Measurements from ENCODE around the gene OSER1. TPM values are rescaled to one million over a fixed set of nuclear protein-coding genes. Genes with fewer than 3 reads are reported as not detected.
A peak's percentile ranks its signal among the peaks of the same experiment; 100 is the strongest.

OSER1 gene
- total RNA-seq, 1 donor from 2014 or later: 31.3 TPM

GRCh38 chr20:44182863-44183262, 27.7 kb downstream of the OSER1 start:
- peak overlapping the region; percentile 76 to 92 (median 90) for H3K4me3 ChIP-seq (ENCODE audit: low read length in 3 of 3)
- H3K4me1 ChIP-seq (ENCODE audit: control insufficient read depth in 3 of 3, insufficient read depth in 3 of 3, low read length in 3 of 3): peaks cover 46 to 56% (median 56%) of the 10 kb centered on the region in 3 donors

DNA sequence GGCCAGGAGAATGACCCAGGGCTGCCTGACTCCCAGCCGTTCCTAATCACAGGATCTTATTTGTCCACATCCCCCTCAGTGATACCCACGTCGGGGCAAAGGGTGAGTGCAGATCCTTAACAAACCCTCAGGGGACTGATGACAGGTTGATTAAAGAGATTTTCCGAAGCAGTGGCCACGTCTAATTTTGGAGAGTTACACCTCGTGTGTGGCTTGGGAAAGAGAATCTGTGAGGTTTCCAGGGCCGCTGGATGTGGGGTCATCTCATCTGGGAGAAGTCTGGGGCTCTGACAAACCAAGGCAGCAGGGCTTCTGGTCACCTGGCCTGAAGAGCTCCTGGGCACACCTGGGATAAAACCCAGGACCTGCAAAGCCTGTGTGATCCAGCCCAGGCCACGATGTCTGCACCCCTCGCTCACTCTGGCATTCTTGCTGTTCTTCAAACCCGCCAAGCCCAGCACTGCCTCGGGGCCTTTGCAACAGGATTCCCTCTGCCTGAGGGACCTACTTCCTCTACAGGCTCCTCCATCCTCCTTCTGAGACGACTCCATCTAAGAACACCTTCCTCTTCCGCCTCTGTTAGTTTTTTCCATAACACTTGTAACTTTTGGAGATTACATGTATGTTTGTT, 28.3 kb downstream of the OSER1 start:
- H3K36me3 ChIP-seq (ENCODE audit: control insufficient read depth in 3 of 3, insufficient read depth in 3 of 3, low read length in 3 of 3): peaks cover 6 to 10% (median 6%) of the 10 kb centered on the region in 3 donors
- H3K9ac ChIP-seq (ENCODE audit: low read depth in 1 of 3, low read length in 3 of 3): peak overlapping the region; percentile 69 to 99 (median 96)
- H3K27me3 ChIP-seq (ENCODE audit: control insufficient read depth in 3 of 3, insufficient read depth in 3 of 3, low read length in 3 of 3): peaks cover 0 to 3% (median 0%) of the 10 kb centered on the region in 3 donors
- H3K27ac ChIP-seq (ENCODE audit: low read depth, low read length): peak overlapping the region; percentile 98
- peaks cover 46 to 56% (median 56%) of the 10 kb centered on the region in 3 donors for H3K4me1 ChIP-seq (ENCODE audit: control insufficient read depth in 3 of 3, insufficient read depth in 3 of 3, low read length in 3 of 3)
- H3K4me3 ChIP-seq (ENCODE audit: low read length in 3 of 3): peak overlapping the region; percentile 76 to 92 (median 90)
- no peaks in the 10 kb centered on the region for H3K9me3 ChIP-seq (ENCODE audit: control insufficient read depth in 3 of 3, low read length in 3 of 3)

More at GRCh38 chr20:44182863-44183262, 27.7 kb downstream of the OSER1 start:
- H3K27ac ChIP-seq (ENCODE audit: low read depth, low read length): peak overlapping the region; percentile 98
- peaks cover 0 to 3% (median 0%) of the 10 kb centered on the region in 3 donors for H3K27me3 ChIP-seq (ENCODE audit: control insufficient read depth in 3 of 3, insufficient read depth in 3 of 3, low read length in 3 of 3)
- H3K36me3 ChIP-seq (ENCODE audit: control insufficient read depth in 3 of 3, insufficient read depth in 3 of 3, low read length in 3 of 3): peaks cover 6 to 10% (median 6%) of the 10 kb centered on the region in 3 donors
- H3K9me3 ChIP-seq (ENCODE audit: control insufficient read depth in 3 of 3, low read length in 3 of 3): no peaks in the 10 kb centered on the region
- peak overlapping the region; percentile 69 to 99 (median 96) for H3K9ac ChIP-seq (ENCODE audit: low read depth in 1 of 3, low read length in 3 of 3)

DNA sequence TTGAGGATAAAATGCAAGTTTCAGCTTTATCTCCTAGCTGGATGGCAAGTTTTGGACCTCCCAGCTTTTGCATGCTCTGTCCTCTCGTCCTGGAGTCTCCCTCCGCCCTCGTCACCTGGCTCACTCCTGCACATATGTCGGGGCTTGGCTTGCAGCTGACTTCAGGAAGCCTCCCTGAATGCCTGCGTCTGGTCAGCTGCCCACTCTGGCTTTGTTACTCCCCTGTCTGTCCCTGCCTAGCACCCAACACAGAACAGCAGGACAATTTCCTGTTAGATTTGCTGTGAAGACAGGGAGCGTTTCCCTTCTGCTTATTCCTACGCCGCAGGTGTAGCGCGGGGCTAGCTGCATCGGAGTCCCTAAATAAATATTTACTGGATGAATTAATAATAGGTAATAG, 29.0 kb downstream of the OSER1 start:
- Histone ChIP-seq H3K27me3 (ENCODE audit: control insufficient read depth in 3 of 3, insufficient read depth in 3 of 3, low read length in 3 of 3) (peaks cover 0 to 3% (median 0%) of the 10 kb centered on the region in 3 donors), H3K4me3 (ENCODE audit: low read length in 3 of 3) (peak overlapping the region; percentile 38 to 92 (median 90)), H3K4me1 (ENCODE audit: control insufficient read depth in 3 of 3, insufficient read depth in 3 of 3, low read length in 3 of 3) (peaks cover 51 to 60% (median 60%) of the 10 kb centered on the region in 3 donors), H3K9ac (ENCODE audit: low read depth in 1 of 3, low read length in 3 of 3) (peak overlapping the region; percentile 81 to 99 (median 96)), H3K9me3 (ENCODE audit: control insufficient read depth in 3 of 3, low read length in 3 of 3) (no peaks in the 10 kb centered on the region), H3K36me3 (ENCODE audit: control insufficient read depth in 3 of 3, insufficient read depth in 3 of 3, low read length in 3 of 3) (peaks cover 6 to 10% (median 6%) of the 10 kb centered on the region in 3 donors), H3K27ac (ENCODE audit: low read depth, low read length) (peak overlapping the region; percentile 98)

DNA sequence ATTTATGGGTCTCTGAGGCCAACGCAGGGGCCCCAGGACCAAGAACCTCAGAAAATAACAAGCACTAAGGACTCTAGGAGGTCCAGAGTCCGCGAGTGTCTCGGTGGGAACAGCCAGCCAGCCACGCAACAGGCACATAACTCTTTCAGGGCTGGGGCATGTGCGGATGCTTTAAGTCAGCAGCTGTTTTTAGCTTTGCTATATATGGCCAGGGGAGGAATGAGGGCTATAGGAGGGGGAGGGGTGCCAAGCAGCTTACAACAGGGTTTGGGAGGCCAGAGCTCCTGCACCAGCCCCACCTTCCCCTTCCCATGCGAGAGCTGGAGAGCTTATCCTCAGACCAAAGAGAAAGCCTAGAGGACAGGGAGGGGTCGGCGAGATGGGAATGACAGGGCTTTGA, 29.8 kb downstream of the OSER1 start:
- Histone ChIP-seq H3K4me3 (ENCODE audit: low read length in 3 of 3) (peak overlapping the region; percentile 38 to 92 (median 90)), H3K9me3 (ENCODE audit: control insufficient read depth in 3 of 3, low read length in 3 of 3) (no peaks in the 10 kb centered on the region), H3K27me3 (ENCODE audit: control insufficient read depth in 3 of 3, insufficient read depth in 3 of 3, low read length in 3 of 3) (peaks cover 0 to 3% (median 0%) of the 10 kb centered on the region in 3 donors), H3K36me3 (ENCODE audit: control insufficient read depth in 3 of 3, insufficient read depth in 3 of 3, low read length in 3 of 3) (peaks cover 6 to 10% (median 6%) of the 10 kb centered on the region in 3 donors), H3K9ac (ENCODE audit: low read depth in 1 of 3, low read length in 3 of 3) (peak overlapping the region; percentile 81 to 99 (median 96)), H3K27ac (ENCODE audit: low read depth, low read length) (peak overlapping the region; percentile 98), H3K4me1 (ENCODE audit: control insufficient read depth in 3 of 3, insufficient read depth in 3 of 3, low read length in 3 of 3) (peaks cover 59 to 68% (median 63%) of the 10 kb centered on the region in 3 donors)

DNA sequence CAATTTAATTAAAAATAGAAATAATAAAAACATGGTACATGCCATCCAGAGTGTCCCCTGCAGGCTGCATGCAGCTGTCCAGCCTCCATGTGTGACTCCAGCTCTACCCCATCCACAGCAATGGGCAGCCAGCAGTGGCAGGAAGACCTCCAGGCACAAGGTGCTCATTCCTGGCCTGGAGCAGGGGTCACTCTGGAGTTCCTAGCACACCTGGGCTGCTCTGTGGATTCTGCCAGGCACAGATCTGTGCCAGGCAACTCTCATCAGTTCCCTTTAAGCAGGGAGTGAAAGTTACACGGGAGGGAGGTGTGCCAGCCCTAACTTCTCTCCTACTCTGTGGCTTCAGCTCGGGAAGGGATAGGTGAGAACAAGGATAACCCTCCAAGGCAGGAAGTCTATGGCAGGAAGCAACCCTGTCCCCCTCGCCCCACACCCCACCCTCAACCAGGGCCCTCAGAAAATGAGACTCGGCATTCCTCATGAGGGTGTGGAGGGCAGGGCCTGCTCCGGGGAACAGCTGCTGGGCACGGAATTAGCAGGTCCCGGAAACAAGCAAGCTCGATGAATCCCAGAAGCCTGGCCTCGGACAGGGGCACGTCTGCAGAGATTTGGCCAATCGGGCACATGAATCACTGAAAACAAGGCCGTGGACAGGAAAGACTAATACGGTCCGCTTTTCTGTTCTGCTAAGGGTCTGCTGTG, 33.6 kb downstream of the OSER1 start:
- Histone ChIP-seq H3K27ac (ENCODE audit: low read depth, low read length) (peak overlapping the region; percentile 98), H3K36me3 (ENCODE audit: control insufficient read depth in 3 of 3, insufficient read depth in 3 of 3, low read length in 3 of 3) (peaks cover 0 to 4% (median 0%) of the 10 kb centered on the region in 3 donors), H3K9ac (ENCODE audit: low read depth in 1 of 3, low read length in 3 of 3) (peak overlapping the region; percentile 80 to 83 (median 82)), H3K9me3 (ENCODE audit: control insufficient read depth in 3 of 3, low read length in 3 of 3) (no peaks in the 10 kb centered on the region), H3K4me3 (ENCODE audit: low read length in 3 of 3) (peak overlapping the region; percentile 23 to 67 (median 48)), H3K27me3 (ENCODE audit: control insufficient read depth in 3 of 3, insufficient read depth in 3 of 3, low read length in 3 of 3) (peaks cover 0 to 3% (median 0%) of the 10 kb centered on the region in 3 donors), H3K4me1 (ENCODE audit: control insufficient read depth in 3 of 3, insufficient read depth in 3 of 3, low read length in 3 of 3) (peaks cover 65 to 74% (median 73%) of the 10 kb centered on the region in 3 donors)

DNA sequence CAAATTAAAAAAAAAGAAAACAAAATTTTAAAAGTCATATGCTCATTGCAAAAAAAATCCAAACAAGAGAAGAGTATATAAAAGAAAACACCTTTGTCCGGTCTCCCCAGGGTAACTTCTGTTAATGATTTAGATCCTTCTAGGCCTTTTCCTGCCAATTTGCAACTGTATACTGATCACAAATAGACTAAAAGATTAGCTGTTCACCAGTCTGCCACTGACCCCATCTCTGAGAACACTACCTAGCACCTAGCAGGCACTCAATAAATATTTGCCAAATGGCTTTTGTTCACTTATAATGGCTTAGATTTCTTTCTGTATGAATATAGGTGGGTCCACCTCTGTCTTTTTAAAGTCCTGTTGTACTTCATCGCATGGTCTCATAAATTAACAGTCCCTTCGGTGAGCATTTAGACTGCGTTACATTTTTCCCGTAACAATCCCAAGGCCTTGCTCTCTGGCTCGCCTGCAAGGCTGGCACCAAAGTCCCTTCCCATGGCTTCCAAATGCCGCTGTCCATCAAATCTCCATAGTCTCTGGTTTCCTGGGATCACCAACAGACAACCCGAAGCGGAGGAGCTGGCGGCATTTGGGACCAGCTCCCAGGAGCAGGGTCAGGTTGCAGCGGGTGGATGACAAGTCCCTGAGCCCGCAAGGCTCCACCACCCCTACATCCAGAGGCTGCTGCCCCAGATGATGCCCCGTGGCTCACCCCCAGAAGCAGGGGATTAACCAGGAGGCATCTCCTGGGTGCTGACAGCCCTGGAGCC, 35.4 kb downstream of the OSER1 start:
- no peak overlapping the region for H3K4me3 ChIP-seq (ENCODE audit: low read length in 3 of 3)
- no peaks in the 10 kb centered on the region for H3K9me3 ChIP-seq (ENCODE audit: control insufficient read depth in 3 of 3, low read length in 3 of 3)
- peaks cover 0 to 4% (median under 1%) of the 10 kb centered on the region in 3 donors for H3K36me3 ChIP-seq (ENCODE audit: control insufficient read depth in 3 of 3, insufficient read depth in 3 of 3, low read length in 3 of 3)
- H3K27me3 ChIP-seq (ENCODE audit: control insufficient read depth in 3 of 3, insufficient read depth in 3 of 3, low read length in 3 of 3): no peaks in the 10 kb centered on the region
- H3K4me1 ChIP-seq (ENCODE audit: control insufficient read depth in 3 of 3, insufficient read depth in 3 of 3, low read length in 3 of 3): peaks cover 66 to 81% (median 74%) of the 10 kb centered on the region in 3 donors
- H3K9ac ChIP-seq (ENCODE audit: low read depth in 1 of 3, low read length in 3 of 3): peak overlapping the region; percentile 58 to 66 (median 66)
- H3K27ac ChIP-seq (ENCODE audit: low read depth, low read length): peak overlapping the region; percentile 98

DNA sequence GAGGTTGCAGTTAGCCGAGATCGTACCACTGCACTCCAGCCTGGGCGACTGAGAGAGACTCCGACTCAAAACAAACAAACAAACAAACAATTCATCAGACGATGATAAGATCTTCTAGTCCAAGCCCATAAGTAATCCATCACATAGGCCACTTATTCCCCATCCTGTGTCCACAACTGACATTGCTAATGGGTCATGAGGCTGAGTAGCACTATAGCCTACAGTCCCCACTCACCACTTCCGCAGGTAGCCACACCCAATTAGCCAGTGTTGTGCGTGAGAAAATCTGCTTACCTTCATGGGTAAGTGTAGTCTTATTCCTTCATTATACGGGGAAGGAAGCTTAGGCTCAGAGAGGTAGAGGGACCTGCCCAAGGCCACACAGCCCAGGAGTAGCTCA, 36.7 kb downstream of the OSER1 start:
- Histone ChIP-seq H3K27me3 (ENCODE audit: control insufficient read depth in 3 of 3, insufficient read depth in 3 of 3, low read length in 3 of 3) (no peaks in the 10 kb centered on the region), H3K9ac (ENCODE audit: low read depth in 1 of 3, low read length in 3 of 3) (peak overlapping the region in 1 of 3 donors; percentile 52), H3K4me3 (ENCODE audit: low read length in 3 of 3) (peak overlapping the region in 1 of 3 donors; percentile 24), H3K36me3 (ENCODE audit: control insufficient read depth in 3 of 3, insufficient read depth in 3 of 3, low read length in 3 of 3) (peaks cover 0 to 4% (median 3%) of the 10 kb centered on the region in 3 donors), H3K27ac (ENCODE audit: low read depth, low read length) (peak overlapping the region; percentile 98), H3K4me1 (ENCODE audit: control insufficient read depth in 3 of 3, insufficient read depth in 3 of 3, low read length in 3 of 3) (peaks cover 68 to 79% (median 78%) of the 10 kb centered on the region in 3 donors), H3K9me3 (ENCODE audit: control insufficient read depth in 3 of 3, low read length in 3 of 3) (no peaks in the 10 kb centered on the region)

GRCh38 chr20:44173116-44173515, 37.5 kb downstream of the OSER1 start:
- peaks cover 0 to 4% (median 3%) of the 10 kb centered on the region in 3 donors for H3K36me3 ChIP-seq (ENCODE audit: control insufficient read depth in 3 of 3, insufficient read depth in 3 of 3, low read length in 3 of 3)
- H3K9ac ChIP-seq (ENCODE audit: low read depth in 1 of 3, low read length in 3 of 3): no peak overlapping the region
- H3K4me1 ChIP-seq (ENCODE audit: control insufficient read depth in 3 of 3, insufficient read depth in 3 of 3, low read length in 3 of 3): peaks cover 68 to 81% (median 78%) of the 10 kb centered on the region in 3 donors

DNA sequence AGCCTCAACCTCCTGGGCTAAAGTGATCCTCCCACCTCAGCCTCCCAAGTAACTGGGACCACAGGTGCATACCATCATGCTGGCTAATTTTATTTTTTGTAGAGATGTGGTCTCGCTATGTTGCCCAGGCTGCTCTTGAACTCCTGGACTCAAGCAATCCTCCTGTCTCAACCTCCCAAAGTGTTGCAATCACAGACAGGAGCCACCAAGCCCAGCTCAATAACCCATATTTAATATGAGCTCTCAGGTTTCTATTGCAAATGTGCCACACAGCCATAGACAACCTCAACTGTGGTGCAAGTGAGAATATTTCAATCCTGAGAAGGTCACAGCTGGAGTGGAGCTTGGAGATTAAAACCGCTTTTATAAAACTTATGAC, 38.0 kb downstream of the OSER1 start:
- peak overlapping the region; percentile 66 for H3K27ac ChIP-seq (ENCODE audit: low read depth, low read length)
- no peak overlapping the region for H3K4me3 ChIP-seq (ENCODE audit: low read length in 3 of 3)
- peaks cover 67 to 80% (median 79%) of the 10 kb centered on the region in 3 donors for H3K4me1 ChIP-seq (ENCODE audit: control insufficient read depth in 3 of 3, insufficient read depth in 3 of 3, low read length in 3 of 3)
- H3K36me3 ChIP-seq (ENCODE audit: control insufficient read depth in 3 of 3, insufficient read depth in 3 of 3, low read length in 3 of 3): peaks cover 0 to 4% (median 3%) of the 10 kb centered on the region in 3 donors
- peaks cover 0 to 3% (median 0%) of the 10 kb centered on the region in 3 donors for H3K27me3 ChIP-seq (ENCODE audit: control insufficient read depth in 3 of 3, insufficient read depth in 3 of 3, low read length in 3 of 3)
- H3K9me3 ChIP-seq (ENCODE audit: control insufficient read depth in 3 of 3, low read length in 3 of 3): no peaks in the 10 kb centered on the region
- no peak overlapping the region for H3K9ac ChIP-seq (ENCODE audit: low read depth in 1 of 3, low read length in 3 of 3)

More at GRCh38 chr20:44173116-44173515, 37.5 kb downstream of the OSER1 start:
- Histone ChIP-seq H3K4me3 (ENCODE audit: low read length in 3 of 3) (no peak overlapping the region), H3K9me3 (ENCODE audit: control insufficient read depth in 3 of 3, low read length in 3 of 3) (no peaks in the 10 kb centered on the region), H3K27ac (ENCODE audit: low read depth, low read length) (peak overlapping the region; percentile 98), H3K27me3 (ENCODE audit: control insufficient read depth in 3 of 3, insufficient read depth in 3 of 3, low read length in 3 of 3) (no peaks in the 10 kb centered on the region)

Data from skeletal muscle tissue (tissue), 4 donors.